GM10266 (cell line): ENCODE measurements around the gene ARHGEF4.

Experiments used
- DNase-seq: peaks from one replicate; pipeline ENCODE4 v3.0.0; 2012; ENCODE audit errors: extremely low spot score
- CTCF ChIP-seq: IDR thresholded peaks from 2 replicates; pipeline ENCODE4 v1.5.1; 2012; ENCODE audit warnings: mild to moderate bottlenecking, low read depth; ENCODE audit not compliant: control insufficient read depth, insufficient read depth; ENCODE audit errors: missing control alignments

The ARHGEF4 gene

GRCh38 chr2:130947967-130948366 is 111.3 kb downstream of the ARHGEF4 start:
- TF ChIP-seq CTCF: no peak
- no peak for DNase-seq

- DNase-seq: no peak
- no peak for TF ChIP-seq CTCF
These were observed 113.2 kb downstream of the ARHGEF4 start for GRCh38 chr2:130949954-130950353.

- DNase-seq: no peak
- no peak for TF ChIP-seq CTCF
These were observed 114.3 kb downstream of the ARHGEF4 start for GRCh38 chr2:130951018-130951417.

GRCh38 chr2:130954873-130955272 is 118.2 kb downstream of the ARHGEF4 start:
- DNase-seq: no peak
- no peak for TF ChIP-seq CTCF

- DNase-seq: no peak
- no peak for TF ChIP-seq CTCF
These were observed 121.2 kb downstream of the ARHGEF4 start for GRCh38 chr2:130957915-130958314.

- no peak for TF ChIP-seq CTCF
- no peak for DNase-seq
These were observed 126.6 kb downstream of the ARHGEF4 start for GRCh38 chr2:130963196-130963848.

- peak; percentile 59 for DNase-seq
- peak; percentile 23 for TF ChIP-seq CTCF
These were observed 127.4 kb downstream of the ARHGEF4 start for GRCh38 chr2:130963849-130964793.
